GM12891 (cell line): Measurements from ENCODE around the gene AATK.

ENCODE experiments used
- DNase-seq: peaks from one replicate; pipeline ENCODE4 v3.0.0; 2011; ENCODE audit warnings: low spot score; ENCODE audit not compliant: insufficient read length
- FAIRE-seq: peaks from 2 replicates; lab custom pipeline; 2011; peaks lifted over from hg19 to GRCh38; lab: Jason Lieb, UNC
- PAX5 ChIP-seq: IDR thresholded peaks from 2 replicates; pipeline ENCODE4 v1.6.1; 2011; ENCODE audit warnings: low read length, moderate library complexity, mild to moderate bottlenecking; ENCODE audit not compliant: insufficient read depth, severe bottlenecking
- POLR2A ChIP-seq: IDR thresholded peaks from 2 replicates; pipeline ENCODE4 v1.6.1; 2011; ENCODE audit warnings: low read depth, low read length, control low read depth
- POLR2AphosphoS5 ChIP-seq: IDR thresholded peaks from 2 replicates; pipeline ENCODE4 v1.6.1; 2011; ENCODE audit warnings: low read depth, low read length, control low read depth
- POU2F2 ChIP-seq: IDR thresholded peaks from 2 replicates; pipeline ENCODE4 v1.6.1; 2011; ENCODE audit warnings: low read depth, mild to moderate bottlenecking, control low read depth, low read length, moderate library complexity
- SPI1 ChIP-seq: IDR thresholded peaks from 2 replicates; pipeline ENCODE4 v1.6.1; 2011; ENCODE audit warnings: low read depth, low read length, control low read depth
- TAF1 ChIP-seq: IDR thresholded peaks from 2 replicates; pipeline ENCODE4 v1.6.1; 2011; ENCODE audit warnings: low read depth, low read length, control low read depth

Gene AATK

GRCh38 chr17:81138500-81138899 lies 27.5 kb downstream of the AATK start:
- DNase-seq (no peak), FAIRE-seq (peak; percentile 20)
- TF ChIP-seq PAX5 (no peak), POLR2AphosphoS5 (no peak), POLR2A (no peak)

- DNase-seq (no peak), FAIRE-seq (peak; percentile 54)
- TF ChIP-seq POLR2AphosphoS5 (no peak), PAX5 (no peak), POU2F2 (no peak), TAF1 (no peak), SPI1 (no peak), POLR2A (no peak)
Observed at GRCh38 chr17:81138083-81138482, 27.9 kb downstream of the AATK start.

GRCh38 chr17:81137248-81137647 lies 28.8 kb downstream of the AATK start:
- TF ChIP-seq SPI1 (no peak), PAX5 (no peak), TAF1 (no peak), POU2F2 (no peak), POLR2A (no peak)
- DNase-seq (no peak), FAIRE-seq (no peak)

- FAIRE-seq (no peak), DNase-seq (no peak)
- no peak for TF ChIP-seq POLR2AphosphoS5
- TF ChIP-seq POLR2A, result no peak
- no peak for TF ChIP-seq POU2F2
- TF ChIP-seq TAF1, result no peak
- TF ChIP-seq PAX5, result no peak
- no peak for TF ChIP-seq SPI1
Observed at GRCh38 chr17:81136366-81136765, 29.7 kb downstream of the AATK start.

GRCh38 chr17:81135505-81136278 lies 30.3 kb downstream of the AATK start:
- DNase-seq (no peak), FAIRE-seq (no peak)

GRCh38 chr17:81134064-81134781 lies 31.8 kb downstream of the AATK start:
- no peak for DNase-seq
- no peak for TF ChIP-seq POLR2AphosphoS5
- no peak for TF ChIP-seq SPI1
- TF ChIP-seq TAF1, result no peak
- TF ChIP-seq POU2F2, result no peak
- TF ChIP-seq PAX5, result no peak
- no peak for TF ChIP-seq POLR2A
- FAIRE-seq, result no peak

More at GRCh38 chr17:81135505-81136278, 30.3 kb downstream of the AATK start:
- TF ChIP-seq POU2F2, result no peak
- no peak for TF ChIP-seq PAX5
- no peak for TF ChIP-seq POLR2AphosphoS5
- no peak for TF ChIP-seq SPI1

- DNase-seq, result no peak
- TF ChIP-seq TAF1, result no peak
- no peak for TF ChIP-seq POU2F2
- no peak for TF ChIP-seq PAX5
- no peak for FAIRE-seq
Observed at GRCh38 chr17:81132770-81133723, 33.0 kb downstream of the AATK start.

GRCh38 chr17:81132197-81132540 lies 33.9 kb downstream of the AATK start:
- FAIRE-seq (no peak), DNase-seq (no peak)
- TF ChIP-seq SPI1 (no peak), PAX5 (no peak), POLR2AphosphoS5 (no peak), TAF1 (no peak), POLR2A (no peak), POU2F2 (no peak)
